GM12878 (cell line): Measurements from ENCODE around the gene SLX4IP.

Experiments
- EZH2 ChIP-seq: IDR thresholded peaks from 2 replicates; pipeline ENCODE4 v1.6.1; 2012; ENCODE audit warnings: low read depth, mild to moderate bottlenecking, control low read depth, inconsistent platforms, low read length, borderline replicate concordance; ENCODE audit not compliant: control insufficient read depth
- ZNF384 ChIP-seq: IDR thresholded peaks from 2 replicates; pipeline ENCODE4 v1.6.1; 2012; ENCODE audit warnings: low read depth, mild to moderate bottlenecking, low read length, improper control_type of control experiment, borderline replicate concordance
- TF ChIP-seq, protein P1 (sequence below): fragments of 450-650 bp; IDR thresholded peaks from 2 replicates; pipeline ENCODE4 v1.6.1; 2018; ENCODE audit warnings: mild to moderate bottlenecking, low read depth, moderate library complexity; ENCODE audit not compliant: partially characterized antibody
- TF ChIP-seq, protein P2 (sequence below), 3 experiments: IDR thresholded peaks in 2 of 3; conservative IDR thresholded peaks in 1 of 3; 2 replicates each; pipeline ENCODE4 v1.5.1; 2011; ENCODE audit warnings: low read depth in 3 of 3, low read length in 3 of 3, mild to moderate bottlenecking in 3 of 3, control low read depth in 2 of 3, moderate library complexity in 2 of 3, inconsistent platforms in 1 of 3, mixed read lengths in 1 of 3; ENCODE audit not compliant: control insufficient read depth in 2 of 3, insufficient read depth in 1 of 3; ENCODE audit errors: extremely low read depth in 1 of 3

DNA sequence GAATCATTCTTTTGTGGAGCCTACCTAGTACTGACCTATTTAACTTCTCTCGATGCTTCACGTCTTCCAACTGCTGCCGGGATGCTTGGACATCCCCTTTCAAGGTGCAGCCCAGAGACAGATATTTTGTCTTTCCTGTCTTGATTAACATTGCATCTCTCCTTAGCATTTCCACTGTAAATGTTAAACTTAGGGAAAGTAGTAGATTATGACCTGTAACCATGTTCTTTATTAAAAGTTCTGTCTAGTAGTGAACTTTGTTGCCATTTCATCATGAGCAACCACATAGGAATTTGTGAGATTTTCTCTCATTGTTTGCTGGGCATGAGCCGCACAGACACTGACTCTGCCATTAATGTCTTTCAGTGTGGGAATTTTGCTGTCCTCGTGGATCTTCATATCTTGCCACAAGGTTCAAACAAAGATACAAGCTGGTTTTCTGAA, 120.8 kb downstream of the SLX4IP start:
- TF ChIP-seq ZNF384 (no peak), EZH2 (no peak)
- TF ChIP-seq, protein P1, sequence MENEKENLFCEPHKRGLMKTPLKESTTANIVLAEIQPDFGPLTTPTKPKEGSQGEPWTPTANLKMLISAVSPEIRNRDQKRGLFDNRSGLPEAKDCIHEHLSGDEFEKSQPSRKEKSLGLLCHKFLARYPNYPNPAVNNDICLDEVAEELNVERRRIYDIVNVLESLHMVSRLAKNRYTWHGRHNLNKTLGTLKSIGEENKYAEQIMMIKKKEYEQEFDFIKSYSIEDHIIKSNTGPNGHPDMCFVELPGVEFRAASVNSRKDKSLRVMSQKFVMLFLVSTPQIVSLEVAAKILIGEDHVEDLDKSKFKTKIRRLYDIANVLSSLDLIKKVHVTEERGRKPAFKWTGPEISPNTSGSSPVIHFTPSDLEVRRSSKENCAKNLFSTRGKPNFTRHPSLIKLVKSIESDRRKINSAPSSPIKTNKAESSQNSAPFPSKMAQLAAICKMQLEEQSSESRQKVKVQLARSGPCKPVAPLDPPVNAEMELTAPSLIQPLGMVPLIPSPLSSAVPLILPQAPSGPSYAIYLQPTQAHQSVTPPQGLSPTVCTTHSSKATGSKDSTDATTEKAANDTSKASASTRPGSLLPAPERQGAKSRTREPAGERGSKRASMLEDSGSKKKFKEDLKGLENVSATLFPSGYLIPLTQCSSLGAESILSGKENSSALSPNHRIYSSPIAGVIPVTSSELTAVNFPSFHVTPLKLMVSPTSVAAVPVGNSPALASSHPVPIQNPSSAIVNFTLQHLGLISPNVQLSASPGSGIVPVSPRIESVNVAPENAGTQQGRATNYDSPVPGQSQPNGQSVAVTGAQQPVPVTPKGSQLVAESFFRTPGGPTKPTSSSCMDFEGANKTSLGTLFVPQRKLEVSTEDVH: no peak
- TF ChIP-seq, protein P2, sequence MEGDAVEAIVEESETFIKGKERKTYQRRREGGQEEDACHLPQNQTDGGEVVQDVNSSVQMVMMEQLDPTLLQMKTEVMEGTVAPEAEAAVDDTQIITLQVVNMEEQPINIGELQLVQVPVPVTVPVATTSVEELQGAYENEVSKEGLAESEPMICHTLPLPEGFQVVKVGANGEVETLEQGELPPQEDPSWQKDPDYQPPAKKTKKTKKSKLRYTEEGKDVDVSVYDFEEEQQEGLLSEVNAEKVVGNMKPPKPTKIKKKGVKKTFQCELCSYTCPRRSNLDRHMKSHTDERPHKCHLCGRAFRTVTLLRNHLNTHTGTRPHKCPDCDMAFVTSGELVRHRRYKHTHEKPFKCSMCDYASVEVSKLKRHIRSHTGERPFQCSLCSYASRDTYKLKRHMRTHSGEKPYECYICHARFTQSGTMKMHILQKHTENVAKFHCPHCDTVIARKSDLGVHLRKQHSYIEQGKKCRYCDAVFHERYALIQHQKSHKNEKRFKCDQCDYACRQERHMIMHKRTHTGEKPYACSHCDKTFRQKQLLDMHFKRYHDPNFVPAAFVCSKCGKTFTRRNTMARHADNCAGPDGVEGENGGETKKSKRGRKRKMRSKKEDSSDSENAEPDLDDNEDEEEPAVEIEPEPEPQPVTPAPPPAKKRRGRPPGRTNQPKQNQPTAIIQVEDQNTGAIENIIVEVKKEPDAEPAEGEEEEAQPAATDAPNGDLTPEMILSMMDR (IDR thresholded peaks at IDR 0.05 in 2 of 3, conservative IDR thresholded peaks at IDR 0.05 in 1 of 3; ENCODE audit: control insufficient read depth in 2 of 3, extremely low read depth in 1 of 3, insufficient read depth in 1 of 3, low read depth in 3 of 3, low read length in 3 of 3): no peak
